Adipose tissue (tissue), 3 donors: ENCODE data around the gene RNF19B. TPM values are rescaled to one million over a fixed set of nuclear protein-coding genes. Genes with fewer than 3 reads are reported as not detected.
"Not testable (repeated sequence)": the region's sequence is repeated elsewhere in the genome, so short reads cannot be mapped to it uniquely, and the experiment has no call there.

Experiments used
- H3K27ac ChIP-seq: one replicate; pipeline ENCODE4 v1.5.1; 2013; ENCODE audit warnings: low read depth, low read length
- WGBS, 3 donors: extraction: QIAGEN DNeasy Blood & Tissue Kit; methylation state at CpG; one replicate each; pipeline ENCODE4 v1.1.7; 2013; 5-methylcytosine and 5-hydroxymethylcytosine counted together
- polyA plus RNA-seq, 3 donors: library from polyadenylated mRNA; stranded (reverse); fragments of 200-250 nt; gene quantifications; one replicate each; pipeline ENCODE4 v1.2.3, GENCODE V29; 2013
- donor health status: healthy with polysubstance abuse.
- donor health status: Bipolar disorder and iron deficiency.
- donor health status: healthy.

RNF19B gene
- polyA plus RNA-seq, 3 donors = 6.2 to 20.1 (median 11.7) TPM

GRCh38 chr1:32975055-32975454 lies 10.4 kb upstream of the RNF19B start:
- not testable (repeated sequence) for H3K27ac ChIP-seq
- 87 to 98% (median 98%) methylated on average over 19 to 22 of the region's 30 CpGs for WGBS, 3 donors

- not testable (repeated sequence) for H3K27ac ChIP-seq
- 30 to 56% (median 37%) methylated on average over 4 of the region's 6 CpGs for WGBS, 3 donors
These were observed 8.8 kb upstream of the RNF19B start for GRCh38 chr1:32973458-32973857.

GRCh38 chr1:32972814-32973428 lies 8.3 kb upstream of the RNF19B start:
- H3K27ac ChIP-seq = no peak overlapping the region
- WGBS, 3 donors = 0 to 2% (median 2%) methylated on average over 43 to 58 of the region's 58 CpGs

GRCh38 chr1:32971576-32971975 lies 7.0 kb upstream of the RNF19B start:
- WGBS, 3 donors = 94 to 97% (median 94%) methylated on average over 3 of the region's 3 CpGs

GRCh38 chr1:32971156-32971555 lies 6.5 kb upstream of the RNF19B start:
- WGBS, 3 donors = 94 to 96% (median 95%) methylated on average over 1 of the region's 1 CpG
- H3K27ac ChIP-seq = no peak overlapping the region

More at GRCh38 chr1:32971576-32971975, 7.0 kb upstream of the RNF19B start:
- H3K27ac ChIP-seq = no peak overlapping the region

- H3K27ac ChIP-seq = no peak overlapping the region
These were observed 5.0 kb upstream of the RNF19B start for GRCh38 chr1:32969566-32969965.

GRCh38 chr1:32967888-32968568 lies 3.4 kb upstream of the RNF19B start:
- no peak overlapping the region for H3K27ac ChIP-seq
- 52 to 76% (median 72%) methylated on average over 4 of the region's 4 CpGs for WGBS, 3 donors

- 82 to 85% (median 84%) methylated on average over 2 of the region's 2 CpGs for WGBS, 3 donors
- H3K27ac ChIP-seq = no peak overlapping the region
These were observed 2.3 kb upstream of the RNF19B start for GRCh38 chr1:32966900-32967299.

GRCh38 chr1:32965251-32965747 lies 690 bp upstream of the RNF19B start:
- H3K27ac ChIP-seq = no peak overlapping the region
- 70 to 74% (median 70%) methylated on average over 5 of the region's 5 CpGs for WGBS, 3 donors

GRCh38 chr1:32963746-32964460 lies 706 bp downstream of the RNF19B start:
- 0 to 1% (median 0%) methylated on average over 57 to 78 of the region's 78 CpGs for WGBS, 3 donors
- no peak overlapping the region for H3K27ac ChIP-seq

- no peak overlapping the region for H3K27ac ChIP-seq
These were observed 2.2 kb downstream of the RNF19B start for GRCh38 chr1:32962248-32962896.

GRCh38 chr1:32960819-32961355 lies 3.7 kb downstream of the RNF19B start:
- 65 to 70% (median 69%) methylated on average over 8 of the region's 8 CpGs for WGBS, 3 donors
- H3K27ac ChIP-seq = no peak overlapping the region

More at GRCh38 chr1:32962248-32962896, 2.2 kb downstream of the RNF19B start:
- WGBS, 3 donors = 36 to 42% (median 37%) methylated on average over 6 of the region's 6 CpGs

GRCh38 chr1:32960342-32960741 lies 4.3 kb downstream of the RNF19B start:
- WGBS, 3 donors = 33 to 70% (median 53%) methylated on average over 2 of the region's 2 CpGs
- H3K27ac ChIP-seq = no peak overlapping the region

GRCh38 chr1:32958827-32959226 lies 5.8 kb downstream of the RNF19B start:
- no peak overlapping the region for H3K27ac ChIP-seq
- WGBS, 3 donors = 80 to 91% (median 89%) methylated on average over 1 of the region's 1 CpG

- no peak overlapping the region for H3K27ac ChIP-seq
- 85 to 91% (median 89%) methylated on average over 3 of the region's 3 CpGs for WGBS, 3 donors
These were observed 7.6 kb downstream of the RNF19B start for GRCh38 chr1:32957017-32957416.

- H3K27ac ChIP-seq = no peak overlapping the region
- 92 to 94% (median 94%) methylated on average over 6 of the region's 6 CpGs for WGBS, 3 donors
These were observed 10.4 kb downstream of the RNF19B start for GRCh38 chr1:32954168-32954567.

- no peak overlapping the region for H3K27ac ChIP-seq
- 35 to 42% (median 40%) methylated on average over 1 of the region's 1 CpG for WGBS, 3 donors
These were observed 11.1 kb downstream of the RNF19B start for GRCh38 chr1:32953495-32953894.

- WGBS, 3 donors = 31 to 94% (median 89%) methylated on average over 5 of the region's 5 CpGs
- H3K27ac ChIP-seq = no peak overlapping the region
These were observed 15.1 kb downstream of the RNF19B start for GRCh38 chr1:32949519-32949918.

GRCh38 chr1:32948905-32949304 lies 15.7 kb downstream of the RNF19B start:
- no peak overlapping the region for H3K27ac ChIP-seq
- 19 to 57% (median 47%) methylated on average over 1 of the region's 1 CpG for WGBS, 3 donors
